Natural killer cell treated with Interleukin-12 subunit alpha and Interleukin-12 subunit beta and Interleukin-15 and Interleukin-18, amount 100 ng/mL, for 72 hours (primary cell): ENCODE results near the gene OR11G2. TPM values are rescaled to one million over a fixed set of nuclear protein-coding genes. Genes with fewer than 3 reads are reported as not detected.
"Not testable (repeated sequence)": the region's sequence is repeated elsewhere in the genome, so short reads cannot be mapped to it uniquely, and the experiment has no call there.

ENCODE experiments used
- ATAC-seq, 2 donors: fragments of 150-1000 bp; cut with Tn5 transposase in 1 of 2; sonication (Bioruptor Pico), chemical (Tn5 transposase) in 1 of 2; 2 replicates each; pipeline ENCODE4 v1.10.0; 2021
- DNase-seq: peaks from one replicate; pipeline ENCODE4 v3.0.0; 2022; ENCODE audit warnings: low spot score
- H3K27ac Mint-ChIP-seq, 2 donors: 1 replicate in 1 of 2; 2 replicates in 1 of 2; pipeline ENCODE4 v1.8.0; 2022; ENCODE audit warnings: mixed read lengths in 2 of 2, mild to moderate bottlenecking in 1 of 2, moderate library complexity in 1 of 2
- H3K27me3 Mint-ChIP-seq, 2 donors: 1 replicate in 1 of 2; 2 replicates in 1 of 2; pipeline ENCODE4 v1.8.0; 2022; ENCODE audit warnings: mixed read lengths in 2 of 2
- H3K36me3 Mint-ChIP-seq: one replicate; pipeline ENCODE4 v1.8.0; 2022; ENCODE audit warnings: mixed read lengths
- H3K4me1 Mint-ChIP-seq, 2 donors: 1 replicate in 1 of 2; 2 replicates in 1 of 2; pipeline ENCODE4 v1.8.0; 2022; ENCODE audit warnings: low read depth in 2 of 2, mixed read lengths in 2 of 2, mild to moderate bottlenecking in 1 of 2
- H3K4me3 Mint-ChIP-seq: one replicate; pipeline ENCODE4 v1.8.0; 2022; ENCODE audit warnings: mixed read lengths
- H3K9me3 Mint-ChIP-seq: 2 replicates; pipeline ENCODE4 v1.8.0; 2022; ENCODE audit warnings: mixed read lengths
- total RNA-seq, 2 donors: library from RNA; stranded (reverse); gene quantifications; one replicate each; pipeline ENCODE4 v1.2.3, GENCODE V29; 2022

OR11G2 gene, protein sequence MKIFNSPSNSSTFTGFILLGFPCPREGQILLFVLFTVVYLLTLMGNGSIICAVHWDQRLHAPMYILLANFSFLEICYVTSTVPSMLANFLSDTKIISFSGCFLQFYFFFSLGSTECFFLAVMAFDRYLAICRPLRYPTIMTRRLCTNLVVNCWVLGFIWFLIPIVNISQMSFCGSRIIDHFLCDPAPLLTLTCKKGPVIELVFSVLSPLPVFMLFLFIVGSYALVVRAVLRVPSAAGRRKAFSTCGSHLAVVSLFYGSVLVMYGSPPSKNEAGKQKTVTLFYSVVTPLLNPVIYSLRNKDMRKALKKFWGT
- total RNA-seq = not detected

DNA sequence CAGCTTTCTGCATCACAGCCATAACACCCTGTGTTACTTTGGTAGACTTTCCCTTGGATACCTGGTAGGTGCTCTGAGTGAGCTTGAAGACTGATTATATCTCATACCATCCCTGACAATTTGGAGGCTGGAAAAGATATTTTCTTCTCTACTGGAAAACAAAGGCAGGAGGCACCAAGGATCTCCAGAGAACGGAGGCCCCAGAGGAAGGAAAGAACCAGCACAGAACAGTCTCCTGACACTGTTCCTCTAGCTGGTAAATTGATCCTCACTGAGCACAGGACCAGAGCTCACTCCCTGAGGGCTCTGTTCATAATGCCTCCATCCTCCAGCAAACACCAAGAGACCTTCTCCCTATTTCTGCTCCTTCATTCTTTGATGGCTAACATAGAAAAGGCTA is at the start of gene OR11G2:
TSS of gene OR11G2 (plus strand) at position 301 of the 400 bp plus-strand sequence. CDS start 6,542 bp downstream, outside the sequence.
- no peak for DNase-seq
- Mint-ChIP-seq H3K36me3 (no peaks in the 10 kb centered on the region), H3K27me3 (peaks cover 10 to 36% of the 10 kb centered on the region in 2 donors), H3K9me3 (peaks cover 1% of the 10 kb centered on the region), H3K4me1 (no peaks in the 10 kb centered on the region), H3K27ac (no peak within 1 kb of the TSS), H3K4me3 (no peak within 1 kb of the TSS)
- ATAC-seq = no peak

DNA sequence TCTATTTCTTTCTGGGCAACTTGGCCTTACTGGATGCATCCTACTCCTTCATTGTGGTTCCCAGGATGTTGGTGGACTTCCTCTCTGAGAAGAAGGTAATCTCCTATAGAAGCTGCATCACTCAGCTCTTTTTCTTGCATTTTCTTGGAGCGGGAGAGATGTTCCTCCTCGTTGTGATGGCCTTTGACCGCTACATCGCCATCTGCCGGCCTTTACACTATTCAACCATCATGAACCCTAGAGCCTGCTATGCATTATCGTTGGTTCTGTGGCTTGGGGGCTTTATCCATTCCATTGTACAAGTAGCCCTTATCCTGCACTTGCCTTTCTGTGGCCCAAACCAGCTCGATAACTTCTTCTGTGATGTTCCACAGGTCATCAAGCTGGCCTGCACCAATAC is 46.8 kb upstream of the OR11G2 start:
- ATAC-seq = no peak
- DNase-seq = no peak
- Mint-ChIP-seq H3K4me3 (no peak overlapping the region), H3K4me1 (no peaks in the 10 kb centered on the region), H3K27me3 (peaks cover 5 to 11% of the 10 kb centered on the region in 2 donors), H3K27ac (no peak overlapping the region), H3K36me3 (no peaks in the 10 kb centered on the region), H3K9me3 (no peaks in the 10 kb centered on the region)

DNA sequence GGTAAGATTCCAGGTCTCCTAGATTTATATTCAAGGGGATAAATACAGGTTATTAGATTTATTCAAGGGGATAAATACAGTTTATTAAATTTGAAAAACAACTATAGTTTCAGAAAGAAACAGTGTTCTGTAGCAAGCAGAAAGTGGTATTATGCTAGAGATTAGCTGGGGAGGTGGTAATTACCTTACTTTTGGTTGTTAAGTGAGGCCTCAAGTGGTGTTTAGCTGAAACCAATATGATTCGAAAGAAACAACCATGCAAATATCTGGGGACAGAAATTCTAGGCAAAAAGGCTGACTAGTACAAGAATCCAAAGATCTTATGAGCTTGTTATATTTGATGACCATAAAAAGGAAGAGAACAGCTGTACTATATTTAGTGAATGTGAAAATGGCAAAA is 45.9 kb upstream of the OR11G2 start:
- no peak overlapping the region for H3K27ac Mint-ChIP-seq
- no peaks in the 10 kb centered on the region for H3K4me1 Mint-ChIP-seq
- H3K27me3 Mint-ChIP-seq = peaks cover 5 to 12% of the 10 kb centered on the region in 2 donors
- H3K36me3 Mint-ChIP-seq = no peaks in the 10 kb centered on the region
- no peak for DNase-seq
- no peaks in the 10 kb centered on the region for H3K9me3 Mint-ChIP-seq
- no peak for ATAC-seq
- no peak overlapping the region for H3K4me3 Mint-ChIP-seq

DNA sequence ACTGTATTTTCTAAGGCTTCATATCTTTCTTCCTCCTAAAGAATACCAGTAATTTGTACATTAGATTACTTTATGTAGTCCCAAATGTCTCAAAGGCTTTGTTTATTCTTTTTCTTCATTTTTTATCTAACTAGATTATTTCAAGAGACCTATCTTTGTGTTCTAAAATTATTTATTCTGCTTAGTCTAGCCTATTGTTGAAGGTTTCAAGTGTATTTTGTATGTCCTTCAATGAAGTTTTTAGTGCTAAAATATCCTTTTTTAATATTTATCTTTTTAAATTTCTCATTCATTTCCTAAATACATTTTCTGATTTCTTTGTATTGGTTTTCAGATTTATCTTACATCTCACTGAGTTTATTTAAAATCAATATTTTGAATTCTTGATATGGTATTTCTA is 26.2 kb upstream of the OR11G2 start:
- peaks cover 13% of the 10 kb centered on the region for H3K9me3 Mint-ChIP-seq
- no peaks in the 10 kb centered on the region for H3K27me3 Mint-ChIP-seq
- DNase-seq (no peak), ATAC-seq (no peak)
- no peak overlapping the region for H3K4me3 Mint-ChIP-seq
- peaks cover 5% of the 10 kb centered on the region for H3K36me3 Mint-ChIP-seq
- no peaks in the 10 kb centered on the region for H3K4me1 Mint-ChIP-seq
- no peak overlapping the region for H3K27ac Mint-ChIP-seq

DNA sequence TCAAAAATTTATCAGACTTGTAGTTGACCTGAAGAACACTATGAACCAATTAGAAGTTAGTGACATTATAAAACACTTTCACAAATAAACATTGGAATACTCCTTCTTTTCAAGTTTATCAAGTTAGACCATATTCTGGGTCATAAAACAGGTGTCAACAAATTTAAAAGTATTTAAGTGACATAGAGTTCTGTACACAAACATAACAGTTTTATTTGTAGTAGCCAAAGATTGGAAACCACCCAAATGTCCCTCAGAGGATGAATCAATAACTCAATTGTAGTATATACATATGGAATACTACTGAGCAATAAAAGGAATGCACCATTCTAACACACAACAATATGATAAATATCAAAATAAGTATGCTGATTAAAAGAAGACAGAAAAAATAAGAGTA is 23.6 kb upstream of the OR11G2 start:
- peaks cover 13% of the 10 kb centered on the region for H3K9me3 Mint-ChIP-seq
- ATAC-seq (no peak), DNase-seq (no peak)
- no peaks in the 10 kb centered on the region for H3K4me1 Mint-ChIP-seq
- H3K36me3 Mint-ChIP-seq = peaks cover 5% of the 10 kb centered on the region
- H3K4me3 Mint-ChIP-seq = no peak overlapping the region
- no peaks in the 10 kb centered on the region for H3K27me3 Mint-ChIP-seq
- no peak overlapping the region for H3K27ac Mint-ChIP-seq

DNA sequence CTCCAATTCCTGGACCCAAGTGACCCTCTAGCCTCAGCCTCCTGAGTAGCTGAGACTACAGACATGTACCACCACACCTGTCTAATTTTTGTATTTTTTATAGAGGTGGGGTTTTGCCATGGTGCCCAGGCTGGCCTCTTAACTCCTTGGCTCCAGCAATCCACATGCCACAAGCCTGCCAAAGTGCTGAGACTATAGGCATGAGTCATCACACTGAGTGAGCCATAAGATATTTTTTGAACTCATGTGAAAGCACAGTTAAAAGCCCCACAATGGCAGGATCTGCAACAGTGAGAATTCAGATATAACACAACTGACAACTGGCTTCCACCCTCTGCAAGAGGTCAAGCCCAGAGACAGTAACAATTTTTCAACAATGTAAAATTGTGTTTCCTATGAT is 20.8 kb upstream of the OR11G2 start:
- not testable (repeated sequence) for H3K27me3 Mint-ChIP-seq, H3K9me3 Mint-ChIP-seq, H3K4me3 Mint-ChIP-seq, DNase-seq, ATAC-seq, H3K36me3 Mint-ChIP-seq, H3K27ac Mint-ChIP-seq, H3K4me1 Mint-ChIP-seq

DNA sequence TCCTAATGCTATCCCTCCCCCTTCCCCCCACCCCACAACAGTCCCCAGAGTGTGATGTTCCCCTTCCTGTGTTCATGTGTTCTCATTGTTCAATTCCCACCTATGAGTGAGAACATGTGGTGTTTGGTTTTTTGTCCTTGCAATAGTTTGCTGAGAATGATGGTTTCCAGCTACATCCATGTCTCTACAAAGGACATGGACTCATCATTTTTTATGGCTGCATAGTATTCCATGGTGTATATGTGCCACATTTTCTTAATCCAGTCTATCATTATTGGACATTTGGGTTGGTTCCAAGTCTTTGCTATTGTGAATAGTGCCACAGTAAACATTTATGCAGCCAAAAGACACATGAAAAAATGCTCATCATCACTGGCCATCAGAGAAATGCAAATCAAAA is 16.5 kb upstream of the OR11G2 start:
- not testable (repeated sequence) for ATAC-seq, H3K27ac Mint-ChIP-seq, H3K4me3 Mint-ChIP-seq

DNA sequence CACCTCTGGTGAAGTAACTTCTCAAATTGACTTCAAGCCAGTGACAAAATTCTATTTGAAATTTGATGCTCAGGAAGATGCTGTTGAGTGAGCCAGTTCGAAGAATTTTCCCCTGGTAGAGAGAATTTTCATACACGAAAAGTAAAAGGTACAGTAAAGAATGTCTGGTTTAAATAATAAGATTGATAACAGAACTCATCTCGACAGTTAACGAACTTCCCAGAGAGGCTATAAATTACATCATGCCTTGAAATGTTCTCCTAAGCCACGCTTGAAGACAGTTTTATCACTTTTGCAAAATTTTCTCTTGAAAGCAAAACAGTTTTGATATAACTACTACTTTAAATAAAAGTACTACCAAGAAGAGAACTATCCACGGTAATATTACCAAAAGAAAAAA is 14.4 kb upstream of the OR11G2 start:
- Mint-ChIP-seq H3K36me3 (no peaks in the 10 kb centered on the region), H3K4me3 (no peak overlapping the region), H3K4me1 (no peaks in the 10 kb centered on the region), H3K27ac (no peak overlapping the region), H3K9me3 (no peaks in the 10 kb centered on the region), H3K27me3 (peaks cover 0 to 7% of the 10 kb centered on the region in 2 donors)
- DNase-seq = no peak
- ATAC-seq = no peak

More for the DNA sequence above, 16.5 kb upstream of the OR11G2 start:
- not testable (repeated sequence) for H3K4me1 Mint-ChIP-seq, H3K36me3 Mint-ChIP-seq, DNase-seq, H3K9me3 Mint-ChIP-seq, H3K27me3 Mint-ChIP-seq

DNA sequence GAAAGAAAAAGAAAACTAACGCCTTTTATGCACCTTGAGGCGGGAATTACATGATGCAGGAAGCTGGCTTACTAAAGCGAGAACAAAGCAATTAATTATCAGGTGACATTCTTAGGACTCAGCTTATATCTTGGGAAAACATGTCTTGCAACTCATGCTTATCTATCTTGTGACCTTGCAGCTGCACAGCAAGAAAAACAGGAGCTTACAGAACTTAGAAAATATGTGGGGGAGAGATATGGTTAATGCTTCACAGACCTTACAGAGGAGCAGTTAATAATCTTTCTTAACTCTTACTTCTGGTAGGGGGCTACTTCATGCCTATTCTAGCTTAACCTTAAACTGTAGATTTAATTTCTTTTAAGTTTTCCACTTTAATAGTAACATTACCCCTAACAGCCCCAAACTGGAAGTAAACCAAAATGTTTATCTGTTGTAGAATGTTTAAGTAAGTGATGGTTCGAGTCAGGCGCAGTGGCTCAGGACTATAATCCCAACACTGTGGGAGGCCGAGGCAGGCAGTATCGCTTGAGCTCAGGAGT is 13.2 kb upstream of the OR11G2 start:
- H3K4me3 Mint-ChIP-seq = no peak overlapping the region
- no peaks in the 10 kb centered on the region for H3K4me1 Mint-ChIP-seq
- H3K9me3 Mint-ChIP-seq = no peaks in the 10 kb centered on the region
- ATAC-seq (no peak), DNase-seq (no peak)
- H3K36me3 Mint-ChIP-seq = no peaks in the 10 kb centered on the region
- H3K27me3 Mint-ChIP-seq = peaks cover 0 to 14% of the 10 kb centered on the region in 2 donors
- no peak overlapping the region for H3K27ac Mint-ChIP-seq

DNA sequence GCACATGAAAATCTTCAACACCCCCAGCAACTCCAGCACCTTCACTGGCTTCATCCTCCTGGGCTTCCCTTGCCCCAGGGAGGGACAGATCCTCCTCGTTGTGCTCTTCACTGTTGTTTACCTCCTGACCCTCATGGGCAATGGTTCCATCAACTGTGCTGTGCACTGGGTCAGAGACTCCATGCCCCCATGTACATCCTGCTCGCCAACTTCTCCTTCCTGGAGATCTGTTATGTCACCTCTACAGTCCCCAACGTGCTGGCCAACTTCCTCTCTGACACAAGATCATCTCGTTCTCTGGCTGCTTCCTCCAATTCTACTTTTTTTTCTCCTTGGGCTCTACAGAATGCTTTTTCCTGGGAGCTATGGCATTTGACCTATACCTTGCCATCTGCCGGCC is 11.5 kb upstream of the OR11G2 start:
- ATAC-seq (no peak), DNase-seq (no peak)
- Mint-ChIP-seq H3K27me3 (peaks cover 0 to 14% of the 10 kb centered on the region in 2 donors), H3K4me3 (no peak overlapping the region), H3K4me1 (no peaks in the 10 kb centered on the region), H3K27ac (no peak overlapping the region), H3K36me3 (no peaks in the 10 kb centered on the region), H3K9me3 (no peaks in the 10 kb centered on the region)

DNA sequence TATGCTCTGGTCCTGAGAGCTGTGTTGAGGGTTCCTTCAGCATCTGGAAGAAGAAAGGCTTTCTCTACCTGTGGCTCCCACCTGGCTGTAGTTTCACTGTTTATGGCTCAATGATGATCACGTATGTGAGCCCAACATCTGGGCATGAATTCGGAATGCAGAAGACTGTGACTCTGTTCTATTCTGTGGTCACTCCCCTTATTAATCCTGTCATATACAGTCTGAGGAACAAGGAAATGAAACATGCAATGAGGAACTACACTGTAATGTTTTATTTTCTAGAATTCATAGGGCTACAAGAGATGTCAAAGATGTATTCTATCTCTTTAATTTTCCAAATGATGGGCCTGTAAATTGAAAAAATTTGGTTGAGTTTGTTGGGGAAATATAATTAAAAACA is 10.8 kb upstream of the OR11G2 start:
- Mint-ChIP-seq H3K4me1 (no peaks in the 10 kb centered on the region), H3K36me3 (no peaks in the 10 kb centered on the region), H3K27me3 (peaks cover 0 to 14% of the 10 kb centered on the region in 2 donors), H3K9me3 (no peaks in the 10 kb centered on the region), H3K4me3 (no peak overlapping the region), H3K27ac (no peak overlapping the region)
- DNase-seq (no peak), ATAC-seq (no peak)

DNA sequence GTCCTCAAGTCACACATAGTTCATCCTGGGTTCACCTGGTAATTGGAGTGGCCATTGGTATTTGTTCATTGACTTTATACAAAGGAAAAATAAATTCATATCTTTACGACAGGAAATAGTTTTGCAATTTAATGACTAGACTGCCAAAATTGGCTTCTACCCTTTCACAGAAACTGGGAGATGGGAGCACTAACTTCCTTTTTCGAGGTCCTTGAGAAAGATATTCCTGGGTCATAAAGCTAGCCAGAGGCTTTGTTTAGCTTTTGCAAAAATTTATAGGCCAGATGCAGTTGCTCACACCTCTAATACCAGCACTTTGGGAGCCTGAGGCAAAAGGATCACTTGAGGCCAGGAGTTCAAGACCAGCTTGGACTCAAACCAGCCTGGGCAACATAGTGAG is 10.2 kb upstream of the OR11G2 start:
- no peaks in the 10 kb centered on the region for H3K36me3 Mint-ChIP-seq
- peaks cover 1% of the 10 kb centered on the region for H3K9me3 Mint-ChIP-seq
- H3K4me1 Mint-ChIP-seq = no peaks in the 10 kb centered on the region
- no peak for DNase-seq
- no peak overlapping the region for H3K4me3 Mint-ChIP-seq
- no peak for ATAC-seq
- H3K27me3 Mint-ChIP-seq = peaks cover 1 to 17% of the 10 kb centered on the region in 2 donors
- no peak overlapping the region for H3K27ac Mint-ChIP-seq

DNA sequence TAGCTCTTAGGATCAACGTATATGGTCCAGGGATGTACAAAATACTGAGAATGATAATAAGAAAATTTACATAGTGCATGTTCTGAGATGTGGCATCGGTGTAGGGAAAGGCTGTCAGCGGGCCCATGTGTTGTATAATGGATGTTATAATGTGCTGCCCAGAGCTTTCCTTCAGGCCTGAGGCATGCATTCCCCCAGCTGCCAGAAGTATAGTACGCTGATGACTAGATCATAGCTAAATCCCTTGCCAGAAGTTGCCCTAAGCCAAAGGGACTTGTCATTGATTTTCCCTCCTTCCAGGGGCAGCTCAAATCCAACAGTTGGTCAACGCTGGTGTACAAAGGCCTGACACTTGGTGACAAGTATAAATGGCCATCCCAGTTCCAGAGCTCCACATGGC is 6.5 kb upstream of the OR11G2 start:
- H3K27ac Mint-ChIP-seq = no peak overlapping the region
- no peaks in the 10 kb centered on the region for H3K4me1 Mint-ChIP-seq
- no peak overlapping the region for H3K4me3 Mint-ChIP-seq
- H3K36me3 Mint-ChIP-seq = no peaks in the 10 kb centered on the region
- H3K27me3 Mint-ChIP-seq = peaks cover 5 to 43% of the 10 kb centered on the region in 2 donors
- peaks cover 3% of the 10 kb centered on the region for H3K9me3 Mint-ChIP-seq
- DNase-seq = no peak
- no peak for ATAC-seq

DNA sequence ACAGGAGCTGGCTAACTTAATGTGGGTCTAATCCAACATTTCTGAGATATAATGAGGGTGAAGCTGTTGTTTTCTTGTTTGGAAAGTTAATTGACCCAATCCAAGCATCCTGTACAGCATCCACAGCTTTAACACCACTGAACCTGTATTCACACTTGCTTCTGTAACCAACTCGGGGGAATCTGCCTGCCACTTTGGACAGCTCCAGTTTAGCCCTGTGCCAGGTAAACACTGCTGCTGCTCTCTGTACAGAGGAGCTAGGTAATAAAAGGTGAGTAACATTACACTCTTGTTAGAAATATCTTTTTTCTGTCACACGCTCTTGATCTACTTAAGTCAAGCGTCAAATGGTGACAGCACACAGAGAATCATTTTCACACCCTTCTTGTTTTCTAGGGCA is 700 bp downstream of the OR11G2 start:
- no peaks in the 10 kb centered on the region for H3K36me3 Mint-ChIP-seq
- no peaks in the 10 kb centered on the region for H3K9me3 Mint-ChIP-seq
- DNase-seq (no peak), ATAC-seq (no peak)
- peaks cover 10 to 29% of the 10 kb centered on the region in 2 donors for H3K27me3 Mint-ChIP-seq
- H3K27ac Mint-ChIP-seq = no peak overlapping the region
- H3K4me1 Mint-ChIP-seq = no peaks in the 10 kb centered on the region
- no peak overlapping the region for H3K4me3 Mint-ChIP-seq

DNA sequence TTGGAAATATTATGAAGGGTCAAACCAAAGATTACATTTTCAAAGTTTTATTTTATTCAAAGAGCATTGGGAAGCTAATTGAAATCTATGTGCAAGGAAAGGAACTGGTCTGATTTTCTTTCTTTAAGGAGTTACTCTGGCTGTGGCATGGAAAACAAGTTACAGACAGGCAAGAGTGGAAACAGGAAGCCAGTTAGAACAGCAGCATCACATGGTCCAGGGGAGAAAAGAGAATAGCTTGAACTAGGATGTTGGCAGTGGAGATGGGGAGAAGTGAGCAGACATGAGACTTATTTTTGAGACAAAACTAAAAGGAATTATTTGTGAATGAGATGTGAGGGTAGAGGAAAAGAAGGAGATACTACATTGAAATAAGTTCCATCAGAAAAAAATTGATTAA is 3.4 kb downstream of the OR11G2 start:
- Mint-ChIP-seq H3K9me3 (peaks cover 6% of the 10 kb centered on the region), H3K4me3 (no peak overlapping the region), H3K27ac (no peak overlapping the region), H3K27me3 (peaks cover 15 to 20% of the 10 kb centered on the region in 2 donors), H3K4me1 (no peaks in the 10 kb centered on the region), H3K36me3 (no peaks in the 10 kb centered on the region)
- DNase-seq (no peak), ATAC-seq (no peak)
